ENCODE data around the gene MFAP5.

GRCh38 chr12:8697120-8697475 is 34.5 kb upstream of the MFAP5 start:
- TF ChIP-seq CTCF (conservative IDR thresholded peaks at IDR 0.05) (no peak), EZH2 (IDR thresholded peaks at IDR 0.05; ENCODE audit: low read depth) (no peak)

Data from PC-9 (cell line).